Activated T-helper 2 cell treated with anti-CD3 and anti-CD28 coated beads, Interferon-gamma antibody, Interleukin-2, Interleukin-4, amounts not matched to agents 10 μg/mL and 5 μg/mL and 100 μg/mL, durations not matched to agents 14 hours and 24 hours and 36 hours (primary cell): ENCODE measurements around the gene FSTL4. TPM values are rescaled to one million over a fixed set of nuclear protein-coding genes. Genes with fewer than 3 reads are reported as not detected.

Experiments
- DNase-seq: peaks from one replicate; pipeline ENCODE4 v3.0.0; 2021; ENCODE audit warnings: low spot score
- H3K27ac Mint-ChIP-seq: one replicate; pipeline ENCODE4 v1.8.0; 2021; ENCODE audit warnings: mixed read lengths
- H3K27me3 Mint-ChIP-seq: one replicate; pipeline ENCODE4 v1.8.0; 2021; ENCODE audit warnings: low read depth, mixed read lengths
- H3K36me3 Mint-ChIP-seq: one replicate; pipeline ENCODE4 v1.8.0; 2021; ENCODE audit warnings: low read depth, mixed read lengths
- H3K4me1 Mint-ChIP-seq: one replicate; pipeline ENCODE4 v1.8.0; 2021; ENCODE audit warnings: low read depth, mixed read lengths
- H3K4me3 Mint-ChIP-seq: one replicate; pipeline ENCODE4 v1.8.0; 2021; ENCODE audit warnings: low read depth, mild to moderate bottlenecking, moderate library complexity, mixed read lengths
- H3K9me3 Mint-ChIP-seq: one replicate; pipeline ENCODE4 v1.8.0; 2021; ENCODE audit warnings: mixed read lengths
- intact Hi-C: fragments of 100-400 bp; cut with micrococcal nuclease; formaldehyde crosslinking; loops from one replicate; pipeline ENCODE4 v1.15.1; 2023
- total RNA-seq: library from RNA; stranded (reverse); gene quantifications from 2 replicates; pipeline ENCODE4 v1.2.3, GENCODE V29; 2022

The FSTL4 gene
- total RNA-seq, 1 donor from 2014 or later = 2.1 TPM

GRCh38 chr5:133293960-133294359 is 318.4 kb downstream of the FSTL4 start:
- intact Hi-C loops = no loop called here
- Mint-ChIP-seq H3K4me1 (no peaks in the 10 kb centered on the region), H3K27ac (no peak overlapping the region), H3K9me3 (no peaks in the 10 kb centered on the region), H3K36me3 (no peaks in the 10 kb centered on the region), H3K4me3 (no peak overlapping the region), H3K27me3 (no peaks in the 10 kb centered on the region)
- no peak for DNase-seq

DNA sequence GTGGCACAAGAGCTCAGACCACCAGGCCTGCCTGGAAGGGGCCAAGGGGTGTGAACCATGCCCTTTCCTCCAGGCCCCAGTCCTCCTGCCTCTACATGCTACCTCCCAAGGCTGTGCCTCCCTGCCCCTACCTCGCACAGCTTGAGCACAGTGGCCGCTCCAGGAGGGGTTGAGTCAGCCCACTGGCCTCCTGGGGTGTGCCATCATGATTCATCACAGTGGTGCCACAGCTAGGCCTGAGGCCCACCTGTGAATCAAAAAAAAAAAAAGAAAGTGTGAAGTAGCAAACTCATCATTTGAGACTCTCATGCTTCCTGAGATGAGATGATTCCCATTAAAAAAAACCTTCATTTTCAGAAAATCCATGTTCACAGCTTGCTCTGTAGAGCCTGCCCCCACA is 320.0 kb downstream of the FSTL4 start:
- Mint-ChIP-seq H3K9me3 (no peaks in the 10 kb centered on the region), H3K4me3 (no peak overlapping the region), H3K36me3 (no peaks in the 10 kb centered on the region), H3K27ac (no peak overlapping the region), H3K4me1 (no peaks in the 10 kb centered on the region), H3K27me3 (no peaks in the 10 kb centered on the region)
- DNase-seq = no peak
- intact Hi-C loops = no loop called here

DNA sequence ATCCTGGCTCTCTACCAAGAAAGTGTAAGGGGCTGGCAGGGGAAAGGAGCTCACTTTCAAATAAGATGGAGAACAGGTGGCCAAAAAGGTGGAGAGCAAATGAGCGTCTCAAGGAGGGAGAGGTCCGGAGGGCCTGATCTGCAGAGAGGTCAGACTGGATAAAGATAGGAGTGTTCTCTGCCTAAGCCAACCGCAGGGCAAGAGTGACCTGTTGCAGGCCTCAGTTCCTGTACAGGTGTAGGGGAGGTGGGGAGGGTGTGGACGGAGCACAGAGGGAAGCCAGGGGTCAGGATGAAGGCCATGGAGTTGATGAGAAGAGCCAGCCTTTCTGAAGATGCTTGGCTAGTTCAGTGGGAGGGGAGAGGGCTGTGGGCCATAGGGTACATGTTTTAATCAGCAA is 320.8 kb downstream of the FSTL4 start:
- Mint-ChIP-seq H3K9me3 (no peaks in the 10 kb centered on the region), H3K4me1 (no peaks in the 10 kb centered on the region), H3K27ac (no peak overlapping the region), H3K27me3 (no peaks in the 10 kb centered on the region), H3K36me3 (no peaks in the 10 kb centered on the region), H3K4me3 (no peak overlapping the region)
- intact Hi-C loops = no loop called here
- DNase-seq = no peak

GRCh38 chr5:133290669-133291240 is 321.6 kb downstream of the FSTL4 start:
- intact Hi-C loops = no loop called here
- Mint-ChIP-seq H3K4me3 (no peak overlapping the region), H3K27me3 (no peaks in the 10 kb centered on the region), H3K27ac (no peak overlapping the region), H3K4me1 (no peaks in the 10 kb centered on the region), H3K36me3 (no peaks in the 10 kb centered on the region), H3K9me3 (no peaks in the 10 kb centered on the region)
- no peak for DNase-seq

DNA sequence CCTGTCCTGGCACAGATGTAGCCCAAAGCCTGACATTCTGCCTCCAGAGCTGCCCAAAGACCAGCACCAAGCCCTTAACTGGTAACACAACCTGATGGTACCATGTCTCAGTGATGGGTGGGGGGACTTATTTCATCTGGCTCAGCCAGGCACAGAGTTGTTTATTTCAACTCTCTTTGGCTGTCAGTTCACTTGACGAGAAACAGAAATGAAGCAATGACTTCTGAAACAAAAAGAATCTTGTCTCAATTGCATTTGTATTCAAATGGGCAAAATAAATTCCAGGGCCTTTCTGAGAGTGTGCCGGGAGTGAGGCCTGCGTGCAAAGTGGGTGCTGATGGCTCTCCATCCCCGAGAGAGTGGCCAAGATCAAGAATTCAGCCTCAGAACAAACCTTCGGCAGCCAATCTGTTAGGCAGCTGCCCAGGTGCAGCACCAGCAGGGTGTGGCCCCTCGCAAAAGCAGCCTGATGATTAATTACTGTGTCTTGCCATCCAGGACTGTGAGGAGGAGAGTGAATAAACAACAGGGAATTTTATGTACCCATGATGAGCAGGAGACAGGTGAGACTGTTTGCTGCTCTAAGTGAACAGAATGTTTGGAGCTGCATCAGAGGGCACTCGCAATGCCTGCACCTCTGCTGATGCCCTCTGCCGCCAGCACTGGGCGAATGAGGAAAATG is 322.5 kb downstream of the FSTL4 start:
- Mint-ChIP-seq H3K9me3 (no peaks in the 10 kb centered on the region), H3K4me1 (no peaks in the 10 kb centered on the region), H3K4me3 (no peak overlapping the region), H3K36me3 (no peaks in the 10 kb centered on the region), H3K27me3 (no peaks in the 10 kb centered on the region), H3K27ac (no peak overlapping the region)
- intact Hi-C loops = no loop called here
- no peak for DNase-seq

GRCh38 chr5:133287500-133287899 is 324.8 kb downstream of the FSTL4 start:
- no peaks in the 10 kb centered on the region for H3K9me3 Mint-ChIP-seq
- peak; percentile 12 for DNase-seq
- no peak overlapping the region for H3K4me3 Mint-ChIP-seq
- H3K27ac Mint-ChIP-seq = no peak overlapping the region
- no peaks in the 10 kb centered on the region for H3K36me3 Mint-ChIP-seq
- no peaks in the 10 kb centered on the region for H3K27me3 Mint-ChIP-seq
- intact Hi-C loops = loop anchor here (1.0 kb wide), 1 partner anchor 176 kb away; no protein-coding TSS in a partner anchor
- H3K4me1 Mint-ChIP-seq = no peaks in the 10 kb centered on the region

GRCh38 chr5:133286483-133286882 is 325.9 kb downstream of the FSTL4 start:
- H3K27ac Mint-ChIP-seq = no peak overlapping the region
- H3K4me1 Mint-ChIP-seq = no peaks in the 10 kb centered on the region
- H3K9me3 Mint-ChIP-seq = no peaks in the 10 kb centered on the region
- intact Hi-C loops = no loop called here
- H3K4me3 Mint-ChIP-seq = no peak overlapping the region
- no peaks in the 10 kb centered on the region for H3K27me3 Mint-ChIP-seq
- no peaks in the 10 kb centered on the region for H3K36me3 Mint-ChIP-seq
- no peak for DNase-seq

DNA sequence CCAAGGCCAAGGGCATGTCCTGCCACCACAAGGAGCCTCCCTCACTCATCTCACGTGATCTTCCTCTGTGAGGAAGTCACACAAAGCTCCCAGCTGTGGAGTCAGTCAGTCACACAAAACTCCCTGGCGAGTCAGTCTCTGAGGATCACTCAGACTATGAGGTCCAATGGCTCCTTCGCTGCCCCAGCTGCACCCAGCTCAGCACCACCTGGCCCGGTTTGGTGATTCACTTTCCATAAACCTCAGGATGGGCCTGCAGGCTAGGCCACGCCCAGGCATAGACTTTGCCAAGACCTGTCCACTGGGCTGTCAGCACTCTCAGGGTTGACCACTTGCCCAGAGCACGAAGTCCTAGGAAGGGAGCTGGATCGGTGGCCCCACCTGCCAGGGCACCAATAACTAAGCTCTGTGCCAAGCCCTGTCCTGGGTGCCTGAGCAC is 326.7 kb downstream of the FSTL4 start:
- no peaks in the 10 kb centered on the region for H3K36me3 Mint-ChIP-seq
- H3K27me3 Mint-ChIP-seq = no peaks in the 10 kb centered on the region
- no peak overlapping the region for H3K27ac Mint-ChIP-seq
- DNase-seq = no peak
- H3K9me3 Mint-ChIP-seq = no peaks in the 10 kb centered on the region
- H3K4me1 Mint-ChIP-seq = no peaks in the 10 kb centered on the region
- no peak overlapping the region for H3K4me3 Mint-ChIP-seq
- intact Hi-C loops = no loop called here

GRCh38 chr5:133284306-133284705 is 328.0 kb downstream of the FSTL4 start:
- no peak overlapping the region for H3K4me3 Mint-ChIP-seq
- no peak overlapping the region for H3K27ac Mint-ChIP-seq
- no peak for DNase-seq
- intact Hi-C loops = no loop called here
- no peaks in the 10 kb centered on the region for H3K36me3 Mint-ChIP-seq
- H3K4me1 Mint-ChIP-seq = no peaks in the 10 kb centered on the region
- no peaks in the 10 kb centered on the region for H3K27me3 Mint-ChIP-seq
- no peaks in the 10 kb centered on the region for H3K9me3 Mint-ChIP-seq

GRCh38 chr5:133278317-133278716 is 334.0 kb downstream of the FSTL4 start:
- Mint-ChIP-seq H3K9me3 (no peaks in the 10 kb centered on the region), H3K27ac (no peak overlapping the region), H3K4me3 (no peak overlapping the region), H3K27me3 (no peaks in the 10 kb centered on the region), H3K4me1 (no peaks in the 10 kb centered on the region), H3K36me3 (no peaks in the 10 kb centered on the region)
- no peak for DNase-seq
- intact Hi-C loops = no loop called here

- intact Hi-C loops = no loop called here
- Mint-ChIP-seq H3K4me3 (no peak overlapping the region), H3K27me3 (no peaks in the 10 kb centered on the region), H3K4me1 (no peaks in the 10 kb centered on the region), H3K27ac (no peak overlapping the region), H3K9me3 (no peaks in the 10 kb centered on the region), H3K36me3 (no peaks in the 10 kb centered on the region)
- DNase-seq = no peak
Measured at GRCh38 chr5:133277744-133278143, 334.6 kb downstream of the FSTL4 start.

- H3K9me3 Mint-ChIP-seq = no peaks in the 10 kb centered on the region
- no peak for DNase-seq
- H3K27me3 Mint-ChIP-seq = peaks cover under 1% of the 10 kb centered on the region
- intact Hi-C loops = no loop called here
- H3K36me3 Mint-ChIP-seq = no peaks in the 10 kb centered on the region
- H3K4me1 Mint-ChIP-seq = no peaks in the 10 kb centered on the region
- no peak overlapping the region for H3K4me3 Mint-ChIP-seq
- no peak overlapping the region for H3K27ac Mint-ChIP-seq
Measured at GRCh38 chr5:133276171-133276570, 336.2 kb downstream of the FSTL4 start.

- Mint-ChIP-seq H3K4me1 (no peaks in the 10 kb centered on the region), H3K4me3 (no peak overlapping the region), H3K27ac (no peak overlapping the region), H3K27me3 (peaks cover 1% of the 10 kb centered on the region), H3K9me3 (no peaks in the 10 kb centered on the region), H3K36me3 (no peaks in the 10 kb centered on the region)
- no peak for DNase-seq
- intact Hi-C loops = no loop called here
Measured at GRCh38 chr5:133275631-133276030, 336.7 kb downstream of the FSTL4 start.

GRCh38 chr5:133274597-133274935 is 337.8 kb downstream of the FSTL4 start:
- Mint-ChIP-seq H3K36me3 (no peaks in the 10 kb centered on the region), H3K27me3 (peaks cover 5% of the 10 kb centered on the region), H3K27ac (no peak overlapping the region), H3K4me3 (no peak overlapping the region), H3K9me3 (no peaks in the 10 kb centered on the region), H3K4me1 (no peaks in the 10 kb centered on the region)
- intact Hi-C loops = no loop called here
- no peak for DNase-seq
